BLaER1 treated with 17β-estradiol and CSF1 and Interleukin-3, amounts not matched to agents 10 nM and 100 nM (cell line): ENCODE results near the gene LUM.

Experiments
- H3K27ac ChIP-seq, 11 experiments: shearing (Covaris generic); formaldehyde crosslinking; 2 replicates each; pipeline ENCODE4 v1.8.1; 2022
- H3K27me3 ChIP-seq, 11 experiments: shearing (Covaris generic); formaldehyde crosslinking; 2 replicates each; pipeline ENCODE4 v1.8.1; 2022
- H3K36me3 ChIP-seq, 11 experiments: shearing (Covaris generic); formaldehyde crosslinking; 2 replicates each; pipeline ENCODE4 v1.8.1; 2022
- H3K4me1 ChIP-seq, 10 experiments: shearing (Covaris generic); formaldehyde crosslinking; 2 replicates each; pipeline ENCODE4 v1.8.1; 2022
- H3K4me2 ChIP-seq, 11 experiments: shearing (Covaris generic); formaldehyde crosslinking; 2 replicates each; pipeline ENCODE4 v1.8.1; 2022
- H3K4me3 ChIP-seq, 10 experiments: shearing (Covaris generic); formaldehyde crosslinking; 2 replicates each; pipeline ENCODE4 v1.8.1; 2022
- H3K9ac ChIP-seq, 11 experiments: shearing (Covaris generic); formaldehyde crosslinking; 2 replicates each; pipeline ENCODE4 v1.8.1; 2022
- H3K9me3 ChIP-seq, 11 experiments: shearing (Covaris generic); formaldehyde crosslinking; replicated peaks in 1 of 11; 2 replicates each; pipeline ENCODE4 v1.8.1; 2022
- H4K20me1 ChIP-seq, 11 experiments: shearing (Covaris generic); formaldehyde crosslinking; 2 replicates each; pipeline ENCODE4 v1.8.1; 2022
- Cebpa-rat ChIP-seq, 11 experiments: shearing (Covaris generic); IDR thresholded peaks; 2 replicates each; pipeline ENCODE4 v1.8.1; 2022

LUM gene, protein sequence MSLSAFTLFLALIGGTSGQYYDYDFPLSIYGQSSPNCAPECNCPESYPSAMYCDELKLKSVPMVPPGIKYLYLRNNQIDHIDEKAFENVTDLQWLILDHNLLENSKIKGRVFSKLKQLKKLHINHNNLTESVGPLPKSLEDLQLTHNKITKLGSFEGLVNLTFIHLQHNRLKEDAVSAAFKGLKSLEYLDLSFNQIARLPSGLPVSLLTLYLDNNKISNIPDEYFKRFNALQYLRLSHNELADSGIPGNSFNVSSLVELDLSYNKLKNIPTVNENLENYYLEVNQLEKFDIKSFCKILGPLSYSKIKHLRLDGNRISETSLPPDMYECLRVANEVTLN

GRCh38 chr12:91111366-91112325 is at the start of gene LUM:
LUM (minus strand) TSS chr12:91111494; CDS start chr12:91108979, 2,515 bp downstream.
- no peaks in the 10 kb centered on the region for H4K20me1 ChIP-seq
- H3K27me3 ChIP-seq = no peaks in the 10 kb centered on the region
- no peaks in the 10 kb centered on the region for H3K36me3 ChIP-seq
- H3K27ac ChIP-seq = no peak within 1 kb of the TSS
- no peak within 1 kb of the TSS for H3K4me2 ChIP-seq
- TF ChIP-seq Cebpa-rat (IDR thresholded peaks at IDR 0.05) = no peak
- H3K9ac ChIP-seq = no peak within 1 kb of the TSS
- H3K9me3 ChIP-seq = no peaks in the 10 kb centered on the region
- no peak within 1 kb of the TSS for H3K4me3 ChIP-seq
- no peaks in the 10 kb centered on the region for H3K4me1 ChIP-seq

DNA sequence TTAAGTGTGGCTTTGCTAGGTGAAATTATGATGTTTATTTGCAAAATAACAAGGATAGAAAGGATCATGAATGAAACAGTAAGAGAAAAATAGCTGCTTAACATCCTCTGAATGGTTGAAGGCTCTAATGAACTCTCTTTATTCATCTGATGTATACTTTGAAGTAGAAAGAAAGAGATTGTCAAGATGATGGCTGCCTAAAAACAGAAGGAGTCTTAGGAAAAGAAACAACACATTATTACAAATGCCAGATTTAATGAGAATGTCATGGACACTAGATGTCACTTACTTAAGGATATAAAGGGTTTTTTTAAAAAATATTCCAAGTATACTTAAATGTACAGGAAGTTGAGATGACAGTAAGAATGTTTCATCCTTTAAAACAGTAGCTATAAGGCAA is 49.7 kb upstream of the LUM start:
- Histone ChIP-seq H3K4me2 (no peak overlapping the region), H4K20me1 (no peaks in the 10 kb centered on the region), H3K36me3 (no peaks in the 10 kb centered on the region), H3K9me3 (no peaks in the 10 kb centered on the region), H3K4me1 (no peaks in the 10 kb centered on the region), H3K27ac (no peak overlapping the region), H3K27me3 (no peaks in the 10 kb centered on the region), H3K9ac (no peak overlapping the region), H3K4me3 (no peak overlapping the region)
- no peak for TF ChIP-seq Cebpa-rat (IDR thresholded peaks at IDR 0.05)

DNA sequence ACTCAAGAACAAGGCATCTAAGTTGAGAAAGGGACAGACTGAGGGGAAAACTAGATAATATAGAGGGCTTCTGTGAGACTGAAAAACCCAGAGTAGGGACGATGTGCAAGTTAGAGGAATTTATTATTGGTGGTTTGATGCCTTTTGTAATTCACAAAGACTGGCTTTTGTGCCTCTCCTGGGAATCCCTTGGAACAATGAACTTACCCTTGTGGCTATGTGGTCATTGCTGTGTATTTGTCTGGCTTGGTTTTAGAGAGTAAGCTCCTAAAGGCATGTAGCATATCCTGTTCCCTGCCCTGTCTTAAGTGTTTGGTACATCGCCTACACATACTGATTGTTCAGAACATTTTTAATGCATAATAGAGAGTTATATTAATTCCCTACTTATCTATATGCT is 44.7 kb upstream of the LUM start:
- H3K27ac ChIP-seq = no peak overlapping the region
- H3K4me2 ChIP-seq = no peak overlapping the region
- no peaks in the 10 kb centered on the region for H3K4me1 ChIP-seq
- no peaks in the 10 kb centered on the region for H3K9me3 ChIP-seq
- no peak overlapping the region for H3K9ac ChIP-seq
- no peaks in the 10 kb centered on the region for H4K20me1 ChIP-seq
- no peak for TF ChIP-seq Cebpa-rat (IDR thresholded peaks at IDR 0.05)
- H3K36me3 ChIP-seq = no peaks in the 10 kb centered on the region
- H3K4me3 ChIP-seq = no peak overlapping the region
- no peaks in the 10 kb centered on the region for H3K27me3 ChIP-seq

DNA sequence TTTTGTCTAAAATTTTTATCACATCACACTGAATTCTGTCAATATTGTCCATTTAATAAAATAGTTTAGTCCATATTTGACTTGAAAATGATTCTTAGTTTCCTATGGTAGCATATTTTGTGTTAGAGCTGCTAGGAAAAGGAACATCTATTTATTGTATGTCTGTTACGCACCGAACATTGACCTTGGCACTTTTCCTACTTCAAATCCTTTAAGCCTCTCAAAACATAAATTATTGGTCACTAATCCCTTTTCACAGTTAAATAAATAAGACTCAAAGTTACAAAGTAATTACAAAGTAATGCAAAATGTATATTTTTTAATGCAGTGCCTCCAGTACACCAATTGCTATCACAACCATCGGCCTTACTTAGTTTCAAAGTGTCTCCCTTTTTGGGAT is 42.8 kb upstream of the LUM start:
- Histone ChIP-seq H3K4me1 (no peaks in the 10 kb centered on the region), H3K9ac (no peak overlapping the region), H3K4me3 (no peak overlapping the region), H4K20me1 (no peaks in the 10 kb centered on the region), H3K9me3 (no peaks in the 10 kb centered on the region), H3K27ac (no peak overlapping the region), H3K27me3 (no peaks in the 10 kb centered on the region), H3K4me2 (no peak overlapping the region), H3K36me3 (no peaks in the 10 kb centered on the region)
- TF ChIP-seq Cebpa-rat (IDR thresholded peaks at IDR 0.05) = no peak

- H4K20me1 ChIP-seq = no peaks in the 10 kb centered on the region
- H3K9me3 ChIP-seq = no peaks in the 10 kb centered on the region
- H3K9ac ChIP-seq = no peak overlapping the region
- H3K4me3 ChIP-seq = no peak overlapping the region
- TF ChIP-seq Cebpa-rat (IDR thresholded peaks at IDR 0.05) = no peak
- no peak overlapping the region for H3K27ac ChIP-seq
- no peak overlapping the region for H3K4me2 ChIP-seq
- H3K36me3 ChIP-seq = no peaks in the 10 kb centered on the region
- no peaks in the 10 kb centered on the region for H3K4me1 ChIP-seq
- no peaks in the 10 kb centered on the region for H3K27me3 ChIP-seq
These were observed 32.8 kb upstream of the LUM start for GRCh38 chr12:91144053-91144452.

DNA sequence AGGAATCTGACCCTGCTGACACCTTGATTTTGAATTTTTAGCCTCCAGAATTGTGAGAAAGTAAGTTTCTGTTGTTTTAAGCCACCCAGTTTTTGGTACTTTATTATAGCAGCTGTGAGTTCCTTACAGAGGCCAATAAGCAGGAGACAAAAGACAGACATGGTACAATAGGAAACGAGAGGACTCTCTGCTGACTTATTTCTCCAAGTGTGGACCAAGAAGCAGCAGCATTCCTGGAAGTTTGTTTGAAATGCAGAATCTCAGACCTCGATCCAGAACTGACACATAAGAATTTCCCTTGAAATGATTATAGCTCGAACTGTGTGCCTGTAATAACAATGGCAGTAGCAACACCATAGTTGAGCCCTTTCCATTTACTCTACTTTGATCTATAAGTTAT is 31.9 kb upstream of the LUM start:
- H3K27ac ChIP-seq = no peak overlapping the region
- TF ChIP-seq Cebpa-rat (IDR thresholded peaks at IDR 0.05) = no peak

DNA sequence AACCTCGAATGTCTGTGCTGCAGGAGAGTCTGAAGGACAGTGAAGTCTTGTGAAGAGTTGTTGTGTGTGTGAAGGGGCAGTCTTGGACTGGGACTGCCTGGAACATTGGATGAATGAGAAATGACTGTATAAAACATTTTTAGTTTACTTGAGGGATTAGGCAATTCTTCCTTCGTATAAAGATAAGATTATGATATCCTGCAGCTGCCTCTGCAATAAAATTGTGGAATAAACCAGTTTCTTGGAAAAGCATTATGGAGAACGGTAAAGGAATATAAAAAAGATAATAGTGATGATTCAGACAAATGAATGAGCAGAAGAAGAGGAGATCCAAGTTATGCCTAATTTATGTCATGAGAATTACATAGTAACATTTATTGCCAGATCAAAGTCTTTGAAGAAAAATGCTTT is 30.9 kb upstream of the LUM start:
- Histone ChIP-seq H3K9ac (no peak overlapping the region), H3K36me3 (no peaks in the 10 kb centered on the region), H3K4me3 (no peak overlapping the region), H3K27ac (no peak overlapping the region), H3K27me3 (no peaks in the 10 kb centered on the region), H3K9me3 (no peaks in the 10 kb centered on the region), H4K20me1 (no peaks in the 10 kb centered on the region), H3K4me2 (no peak overlapping the region), H3K4me1 (no peaks in the 10 kb centered on the region)
- no peak for TF ChIP-seq Cebpa-rat (IDR thresholded peaks at IDR 0.05)

More for the DNA sequence above, 31.9 kb upstream of the LUM start:
- Histone ChIP-seq H3K9me3 (no peaks in the 10 kb centered on the region), H4K20me1 (no peaks in the 10 kb centered on the region), H3K4me1 (no peaks in the 10 kb centered on the region), H3K4me2 (no peak overlapping the region), H3K27me3 (no peaks in the 10 kb centered on the region), H3K9ac (no peak overlapping the region), H3K36me3 (no peaks in the 10 kb centered on the region), H3K4me3 (no peak overlapping the region)

DNA sequence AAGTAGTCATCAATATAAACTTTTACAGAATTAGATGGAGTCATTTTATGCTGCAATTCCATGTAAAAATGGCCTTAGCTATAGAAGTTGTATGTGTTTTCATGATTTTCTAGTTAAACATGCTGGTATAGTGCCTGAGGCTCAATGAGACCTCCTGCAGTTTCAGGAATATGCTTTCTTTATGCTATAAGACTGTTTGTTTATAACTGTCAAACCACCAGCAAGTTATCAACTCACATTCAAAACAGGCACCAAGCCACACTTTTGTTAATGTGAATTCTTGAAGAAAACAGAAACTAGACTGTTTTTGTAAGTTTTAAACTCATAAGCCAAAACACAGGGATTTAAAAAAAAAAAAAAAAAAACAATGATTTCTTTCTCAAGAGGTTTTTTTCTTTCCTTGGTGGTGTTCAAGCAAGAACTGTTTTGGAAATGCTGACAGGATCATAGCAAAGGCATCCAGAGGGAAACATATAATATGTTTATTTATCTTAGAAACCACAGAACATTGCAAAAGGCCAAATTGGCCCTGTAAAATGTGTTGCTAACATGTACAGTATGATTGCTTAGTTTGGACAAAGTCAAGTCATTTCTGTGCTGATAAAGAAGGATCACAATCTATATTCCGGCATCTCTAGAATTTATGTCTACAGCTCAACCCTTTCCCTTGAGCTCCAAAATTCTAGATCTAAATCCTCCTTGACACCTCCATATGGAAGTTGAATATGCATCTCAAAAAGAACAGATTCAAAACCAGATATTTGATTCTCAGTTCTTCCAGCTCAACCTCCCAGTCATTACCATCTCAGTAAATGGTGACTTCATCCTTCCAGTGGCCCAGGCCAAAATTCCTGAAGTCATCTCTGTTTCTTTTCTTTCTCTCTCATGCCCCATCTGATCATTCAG is 29.0 kb upstream of the LUM start:
- Histone ChIP-seq H3K4me2 (no peak overlapping the region), H3K4me1 (no peaks in the 10 kb centered on the region), H3K9me3 (no peaks in the 10 kb centered on the region), H3K36me3 (no peaks in the 10 kb centered on the region), H3K27me3 (no peaks in the 10 kb centered on the region), H3K27ac (no peak overlapping the region), H4K20me1 (no peaks in the 10 kb centered on the region), H3K4me3 (no peak overlapping the region), H3K9ac (no peak overlapping the region)
- TF ChIP-seq Cebpa-rat (IDR thresholded peaks at IDR 0.05) = no peak

- Histone ChIP-seq H4K20me1 (no peaks in the 10 kb centered on the region), H3K4me2 (no peak overlapping the region), H3K4me3 (no peak overlapping the region), H3K9me3 (no peaks in the 10 kb centered on the region), H3K9ac (no peak overlapping the region), H3K36me3 (no peaks in the 10 kb centered on the region), H3K4me1 (no peaks in the 10 kb centered on the region), H3K27ac (no peak overlapping the region), H3K27me3 (no peaks in the 10 kb centered on the region)
- TF ChIP-seq Cebpa-rat (IDR thresholded peaks at IDR 0.05) = no peak
These were observed 28.0 kb upstream of the LUM start for GRCh38 chr12:91139286-91139685.
